Measurements from ENCODE around the gene ABCA1. TPM values are rescaled to one million over a fixed set of nuclear protein-coding genes. Genes with fewer than 3 reads are reported as not detected.

Gene ABCA1
- total RNA-seq, 1 donor = 73.1 TPM

GRCh38 chr9:104892701-104893100, 35.3 kb downstream of the ABCA1 start:
- no peak for TF ChIP-seq CTCF (IDR thresholded peaks at IDR 0.05; ENCODE audit: extremely low read depth, low read depth, low read length)
- no peak for DNase-seq (ENCODE audit: insufficient read length, low spot score, missing footprints)
- Histone ChIP-seq H3K4me3 (ENCODE audit: insufficient read depth, low read length) (no peak overlapping the region), H3K79me2 (ENCODE audit: insufficient read depth, low read length) (no peaks in the 10 kb centered on the region), H3K27ac (ENCODE audit: low read depth, low read length) (no peak overlapping the region), H4K20me1 (ENCODE audit: insufficient read depth, low read length) (no peaks in the 10 kb centered on the region), H3K4me1 (ENCODE audit: insufficient read depth, low read length) (peaks cover 14% of the 10 kb centered on the region), H3K36me3 (ENCODE audit: insufficient read depth, low read length) (no peaks in the 10 kb centered on the region), H3K9me3 (ENCODE audit: low read depth, low read length) (no peaks in the 10 kb centered on the region), H3K4me2 (ENCODE audit: insufficient read depth, low read length) (no peak overlapping the region), H3K27me3 (ENCODE audit: insufficient read depth, low read length) (no peaks in the 10 kb centered on the region), H2AFZ (ENCODE audit: low read length) (no peak overlapping the region)

- no peaks in the 10 kb centered on the region for H3K27me3 ChIP-seq (ENCODE audit: insufficient read depth, low read length)
- DNase-seq (ENCODE audit: insufficient read length, low spot score, missing footprints) = no peak
- H3K9me3 ChIP-seq (ENCODE audit: low read depth, low read length) = no peaks in the 10 kb centered on the region
- peaks cover 7% of the 10 kb centered on the region for H3K4me1 ChIP-seq (ENCODE audit: insufficient read depth, low read length)
- no peak overlapping the region for H2AFZ ChIP-seq (ENCODE audit: low read length)
- H3K36me3 ChIP-seq (ENCODE audit: insufficient read depth, low read length) = no peaks in the 10 kb centered on the region
- no peak overlapping the region for H3K4me3 ChIP-seq (ENCODE audit: insufficient read depth, low read length)
- H3K27ac ChIP-seq (ENCODE audit: low read depth, low read length) = no peak overlapping the region
- no peak overlapping the region for H3K4me2 ChIP-seq (ENCODE audit: insufficient read depth, low read length)
- H3K79me2 ChIP-seq (ENCODE audit: insufficient read depth, low read length) = no peaks in the 10 kb centered on the region
- H4K20me1 ChIP-seq (ENCODE audit: insufficient read depth, low read length) = no peaks in the 10 kb centered on the region
- no peak for TF ChIP-seq CTCF (IDR thresholded peaks at IDR 0.05; ENCODE audit: extremely low read depth, low read depth, low read length)
Measured at GRCh38 chr9:104890433-104890770, 37.6 kb downstream of the ABCA1 start.

- Histone ChIP-seq H3K4me3 (ENCODE audit: insufficient read depth, low read length) (no peak overlapping the region), H2AFZ (ENCODE audit: low read length) (no peak overlapping the region), H3K27ac (ENCODE audit: low read depth, low read length) (no peak overlapping the region), H3K36me3 (ENCODE audit: insufficient read depth, low read length) (no peaks in the 10 kb centered on the region), H3K4me1 (ENCODE audit: insufficient read depth, low read length) (no peaks in the 10 kb centered on the region), H3K4me2 (ENCODE audit: insufficient read depth, low read length) (no peak overlapping the region), H4K20me1 (ENCODE audit: insufficient read depth, low read length) (no peaks in the 10 kb centered on the region), H3K79me2 (ENCODE audit: insufficient read depth, low read length) (no peaks in the 10 kb centered on the region), H3K9me3 (ENCODE audit: low read depth, low read length) (no peaks in the 10 kb centered on the region), H3K27me3 (ENCODE audit: insufficient read depth, low read length) (no peaks in the 10 kb centered on the region)
- DNase-seq (ENCODE audit: insufficient read length, low spot score, missing footprints) = no peak
- TF ChIP-seq CTCF (IDR thresholded peaks at IDR 0.05; ENCODE audit: extremely low read depth, low read depth, low read length) = no peak
Measured at GRCh38 chr9:104885818-104886709, 41.9 kb downstream of the ABCA1 start.

- TF ChIP-seq CTCF (IDR thresholded peaks at IDR 0.05; ENCODE audit: extremely low read depth, low read depth, low read length) = no peak
- DNase-seq (ENCODE audit: insufficient read length, low spot score, missing footprints) = no peak
- H2AFZ ChIP-seq (ENCODE audit: low read length) = no peak overlapping the region
Measured at GRCh38 chr9:104883169-104883568, 44.8 kb downstream of the ABCA1 start.

More at GRCh38 chr9:104883169-104883568, 44.8 kb downstream of the ABCA1 start:
- Histone ChIP-seq H3K27ac (ENCODE audit: low read depth, low read length) (no peak overlapping the region), H3K4me3 (ENCODE audit: insufficient read depth, low read length) (no peak overlapping the region), H3K27me3 (ENCODE audit: insufficient read depth, low read length) (no peaks in the 10 kb centered on the region), H4K20me1 (ENCODE audit: insufficient read depth, low read length) (no peaks in the 10 kb centered on the region), H3K36me3 (ENCODE audit: insufficient read depth, low read length) (no peaks in the 10 kb centered on the region), H3K79me2 (ENCODE audit: insufficient read depth, low read length) (no peaks in the 10 kb centered on the region), H3K9me3 (ENCODE audit: low read depth, low read length) (no peaks in the 10 kb centered on the region), H3K4me1 (ENCODE audit: insufficient read depth, low read length) (peaks cover 6% of the 10 kb centered on the region), H3K4me2 (ENCODE audit: insufficient read depth, low read length) (no peak overlapping the region)

Measured in osteoblast (primary cell).